Measurements from ENCODE around the gene PLCB2. TPM values are rescaled to one million over a fixed set of nuclear protein-coding genes. Genes with fewer than 3 reads are reported as not detected.

PLCB2 gene
- total RNA-seq, 1 experiment from 2014 or later: 7.4 TPM

DNA sequence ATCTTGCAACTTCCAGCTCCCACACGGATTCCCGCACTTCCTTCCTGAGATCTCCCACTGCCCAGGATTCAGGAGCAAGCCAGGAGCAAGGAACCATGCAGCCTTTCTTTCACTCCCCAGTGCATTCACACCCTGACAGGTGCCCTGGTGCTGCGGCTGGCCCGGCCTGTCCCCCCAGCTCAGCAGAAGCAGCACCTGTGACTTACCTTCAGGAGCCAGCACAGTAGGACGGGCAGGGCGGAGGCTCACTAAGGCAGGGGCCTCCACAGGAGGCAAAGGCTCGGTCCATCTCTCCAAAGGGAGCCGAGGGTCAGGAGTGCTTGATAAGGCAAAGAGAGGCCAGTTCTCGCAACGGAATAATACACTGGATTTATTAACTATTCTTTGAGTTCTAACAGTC lies 29.7 kb downstream of the PLCB2 start:
- Mint-ChIP-seq H3K27ac (no peak overlapping the region), H3K9me3 (no peaks in the 10 kb centered on the region; a peak in 1 of 5 replicates), H3K4me1 (peaks cover 13 to 51% of the 10 kb centered on the region in 2 experiments), H3K4me3 (no peak overlapping the region), H3K36me3 (ENCODE audit: insufficient read depth in 1 of 3, low read depth in 3 of 3) (peaks cover 0 to 6% (median 2%) of the 10 kb centered on the region in 3 experiments; a peak in 3 of 7 replicates), H3K27me3 (ENCODE audit: low read depth) (peaks cover 50% of the 10 kb centered on the region)
- no peak overlapping the region for H3K18ac ChIP-seq (ENCODE audit: insufficient read length, low read depth, low read length)
- no peak overlapping the region for H3K4ac ChIP-seq (ENCODE audit: low read depth, low read length)
- H3K9ac ChIP-seq (ENCODE audit: extremely low read depth, insufficient read length, low read length): no peak overlapping the region
- H3K4me1 ChIP-seq (ENCODE audit: insufficient read depth, low read length): no peaks in the 10 kb centered on the region
- no peak overlapping the region for H3K23ac ChIP-seq (ENCODE audit: insufficient read length, low read depth, low read length)
- no peaks in the 10 kb centered on the region for H3K79me1 ChIP-seq (ENCODE audit: insufficient read depth, low read depth, low read length, poor library complexity, severe bottlenecking)
- H2BK120ac ChIP-seq (ENCODE audit: low read depth, low read length, poor library complexity, severe bottlenecking): no peak overlapping the region
- no peaks in the 10 kb centered on the region for H4K20me1 ChIP-seq (ENCODE audit: control insufficient read depth, insufficient read depth, insufficient read length)
- H2BK12ac ChIP-seq (ENCODE audit: insufficient read length, low read depth, low read length): no peak overlapping the region
- no peak overlapping the region for H3K14ac ChIP-seq (ENCODE audit: insufficient read depth, low read length)
- peaks cover 24% of the 10 kb centered on the region; the same call in 1 of the 2 replicates for H3K27me3 ChIP-seq (ENCODE audit: insufficient read depth, low read length)
- no peak for DNase-seq
- no peak overlapping the region for H3K56ac ChIP-seq (ENCODE audit: insufficient read length, low read depth, low read length)
- no peak overlapping the region for H3T11ph ChIP-seq (ENCODE audit: low read length)
- no peak overlapping the region for H2BK15ac ChIP-seq (ENCODE audit: low read depth, low read length)
- H2AFZ ChIP-seq (ENCODE audit: low read length): no peak overlapping the region
- no peak overlapping the region for H2BK20ac ChIP-seq (ENCODE audit: low read depth, low read length, poor library complexity, severe bottlenecking)
- H2BK5ac ChIP-seq (ENCODE audit: insufficient read length, low read length): no peak overlapping the region
- H3K4me2 ChIP-seq (ENCODE audit: insufficient read depth, insufficient read length, low read length): no peak overlapping the region
- no peak overlapping the region for H3K27ac ChIP-seq (ENCODE audit: insufficient read length, low read depth, low read length)
- no peaks in the 10 kb centered on the region for H3K9me3 ChIP-seq (ENCODE audit: control insufficient read depth, low read depth, low read length)
- TF ChIP-seq, protein P1, sequence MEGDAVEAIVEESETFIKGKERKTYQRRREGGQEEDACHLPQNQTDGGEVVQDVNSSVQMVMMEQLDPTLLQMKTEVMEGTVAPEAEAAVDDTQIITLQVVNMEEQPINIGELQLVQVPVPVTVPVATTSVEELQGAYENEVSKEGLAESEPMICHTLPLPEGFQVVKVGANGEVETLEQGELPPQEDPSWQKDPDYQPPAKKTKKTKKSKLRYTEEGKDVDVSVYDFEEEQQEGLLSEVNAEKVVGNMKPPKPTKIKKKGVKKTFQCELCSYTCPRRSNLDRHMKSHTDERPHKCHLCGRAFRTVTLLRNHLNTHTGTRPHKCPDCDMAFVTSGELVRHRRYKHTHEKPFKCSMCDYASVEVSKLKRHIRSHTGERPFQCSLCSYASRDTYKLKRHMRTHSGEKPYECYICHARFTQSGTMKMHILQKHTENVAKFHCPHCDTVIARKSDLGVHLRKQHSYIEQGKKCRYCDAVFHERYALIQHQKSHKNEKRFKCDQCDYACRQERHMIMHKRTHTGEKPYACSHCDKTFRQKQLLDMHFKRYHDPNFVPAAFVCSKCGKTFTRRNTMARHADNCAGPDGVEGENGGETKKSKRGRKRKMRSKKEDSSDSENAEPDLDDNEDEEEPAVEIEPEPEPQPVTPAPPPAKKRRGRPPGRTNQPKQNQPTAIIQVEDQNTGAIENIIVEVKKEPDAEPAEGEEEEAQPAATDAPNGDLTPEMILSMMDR (conservative IDR thresholded peaks at IDR 0.05): no peak
- H3K23me2 ChIP-seq (ENCODE audit: insufficient read length, low read depth, low read length, poor library complexity, severe bottlenecking): peaks cover 6% of the 10 kb centered on the region
- H4K8ac ChIP-seq (replicated peaks; ENCODE audit: insufficient read length, low read depth, low read length): no peak overlapping the region
- no peak overlapping the region for H4K5ac ChIP-seq (ENCODE audit: insufficient read length, low read depth, low read length)
- WGBS (ENCODE audit: extremely low coverage, insufficient read length, low lambda C conversion rate): no CpG with 5 or more reads among the region's 10 CpGs
- H3K79me2 ChIP-seq (ENCODE audit: insufficient read depth, low read length): no peaks in the 10 kb centered on the region
- H4K91ac ChIP-seq (ENCODE audit: insufficient read length, low read depth, low read length): no peak overlapping the region
- H2AK5ac ChIP-seq (ENCODE audit: insufficient read length, low read length): no peak overlapping the region

All from H9 (cell line).